PC-9 (cell line): Measurements from ENCODE around the gene CPB2. TPM values are rescaled to one million over a fixed set of nuclear protein-coding genes. Genes with fewer than 3 reads are reported as not detected.

Source experiments
- BruUV-seq: library from RNA; stranded (reverse); fragments of 400-500 nt; replicated peaks from 2 replicates; lab custom pipeline; 2021; lab: Mats Ljungman, UMichigan
- CTCF ChIA-PET: fragments of 300-600 bp; sonication (Branson Sonifier 250); formaldehyde crosslinking; loops from one replicate; lab custom pipeline; 2022; ENCODE audit warnings: antibody characterized with exemption; lab: Charles Lee
- POLR2A ChIA-PET: fragments of 300-600 bp; sonication (Branson Sonifier 250); formaldehyde crosslinking; loops from one replicate; lab custom pipeline; 2022; ENCODE audit warnings: antibody characterized with exemption; ENCODE audit not compliant: unreplicated experiment; lab: Charles Lee
- DNase-seq, 2 experiments: peaks; one replicate each; pipeline versions ENCODE4 v3.0.0 to v3.0.0-alpha.2; 2015 to 2022; ENCODE audit warnings: mixed read lengths in 1 of 2
- H2AFZ ChIP-seq: fragments of 200-600 bp; sonication (generic); 2 replicates; pipeline ENCODE4 v1.8.1; 2017; ENCODE audit warnings: antibody characterized with exemption
- H3F3A ChIP-seq: fragments of 200-600 bp; sonication (generic); 2 replicates; pipeline ENCODE4 v1.8.1; 2017; ENCODE audit warnings: antibody characterized with exemption, mild to moderate bottlenecking, low read depth; ENCODE audit not compliant: insufficient read depth
- H3K27ac ChIP-seq: fragments of 200-600 bp; sonication (generic); 2 replicates; pipeline ENCODE4 v1.6.1; 2016; ENCODE audit warnings: mixed run types
- H3K27me3 ChIP-seq: fragments of 200-600 bp; sonication (generic); 2 replicates; pipeline ENCODE4 v1.6.1; 2016; ENCODE audit warnings: low read depth, mixed run types; ENCODE audit not compliant: insufficient read depth
- H3K36me3 ChIP-seq: fragments of 200-600 bp; sonication (generic); 2 replicates; pipeline ENCODE4 v1.6.1; 2016; ENCODE audit warnings: low read depth, mixed run types
- H3K4me1 ChIP-seq: fragments of 200-600 bp; sonication (generic); replicated peaks from 2 replicates; pipeline ENCODE4 v1.6.1; 2016; ENCODE audit warnings: mixed run types; ENCODE audit not compliant: insufficient read depth
- H3K4me2 ChIP-seq: fragments of 200-600 bp; sonication (generic); 2 replicates; pipeline ENCODE4 v1.6.1; 2017; ENCODE audit warnings: mixed run types
- H3K4me3 ChIP-seq: fragments of 200-600 bp; sonication (generic); 2 replicates; pipeline ENCODE4 v1.6.1; 2016; ENCODE audit warnings: mixed run types
- H3K79me2 ChIP-seq: fragments of 200-600 bp; sonication (generic); 2 replicates; pipeline ENCODE4 v1.6.1; 2017; ENCODE audit warnings: low read depth, mixed run types
- H3K9me2 ChIP-seq: fragments of 200-600 bp; sonication (generic); 2 replicates; pipeline ENCODE4 v1.8.1; 2017; ENCODE audit warnings: mild to moderate bottlenecking; ENCODE audit not compliant: insufficient read depth
- H3K9me3 ChIP-seq: fragments of 200-600 bp; sonication (generic); 2 replicates; pipeline ENCODE4 v1.8.1; 2016; ENCODE audit warnings: low read depth; ENCODE audit not compliant: insufficient read depth
- H4K20me1 ChIP-seq: fragments of 200-600 bp; sonication (generic); 2 replicates; pipeline ENCODE4 v1.8.1; 2017; ENCODE audit not compliant: insufficient read depth
- EZH2 ChIP-seq: fragments of 200-600 bp; sonication (generic); IDR thresholded peaks from 2 replicates; pipeline ENCODE4 v1.8.0; 2017; ENCODE audit warnings: antibody characterized with exemption, low read depth
- intact Hi-C: fragments of 100-400 bp; cut with micrococcal nuclease; formaldehyde crosslinking; loops from one replicate; pipeline ENCODE4 v1.10.0; 2022; ENCODE audit not compliant: unreplicated experiment
- total RNA-seq: library from RNA; stranded (reverse); gene quantifications from 2 replicates; pipeline ENCODE4 v1.2.3, GENCODE V29; 2021
- TF ChIP-seq, protein P1 (sequence below): fragments of 200-600 bp; sonication (generic); conservative IDR thresholded peaks from 2 replicates; pipeline ENCODE4 v1.6.1; 2017; ENCODE audit warnings: mixed run types, antibody characterized with exemption, mild to moderate bottlenecking, moderate library complexity

The CPB2 gene
- total RNA-seq, 1 experiment from 2014 or later, result not detected

DNA sequence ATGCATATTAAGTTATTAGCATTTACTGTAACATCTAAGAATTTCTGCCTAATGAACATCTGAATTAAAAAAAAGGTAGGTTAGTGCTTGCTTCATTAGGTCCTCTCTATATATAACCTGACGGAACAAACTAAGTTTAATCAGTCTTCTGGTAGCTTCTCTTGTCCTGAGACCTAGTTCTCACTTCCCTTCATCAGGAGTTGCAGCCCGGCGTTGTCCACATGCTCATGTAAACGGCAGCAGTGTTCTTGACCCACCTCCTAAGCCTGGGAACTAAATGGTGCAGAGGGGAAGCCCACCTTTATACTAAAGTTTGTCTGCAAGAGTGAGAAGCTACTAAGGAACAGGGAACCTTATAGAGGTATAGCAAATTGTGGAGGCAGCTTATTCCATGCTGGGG is 31.9 kb upstream of the CPB2 start:
- peaks cover 38% of the 10 kb centered on the region for H3K36me3 ChIP-seq
- H2AFZ ChIP-seq, result no peak overlapping the region
- ChIA-PET CTCF (no interaction called here), POLR2A (no interaction called here)
- no peak overlapping the region for H3K4me3 ChIP-seq
- no peaks in the 10 kb centered on the region for H3K9me3 ChIP-seq
- peaks cover 24% of the 10 kb centered on the region for H3K4me1 ChIP-seq
- no peak for DNase-seq
- peaks cover 31% of the 10 kb centered on the region for H3F3A ChIP-seq
- H3K4me2 ChIP-seq, result no peak overlapping the region
- no TSS peak for BruUV-seq
- H3K9me2 ChIP-seq, result no peaks in the 10 kb centered on the region
- H3K27ac ChIP-seq, result 0 out of 2 replicates have a peak overlapping the region, but pooled peaks have one; percentile 66
- H3K79me2 ChIP-seq, result 0 out of 2 replicates have a peak, but pooled peaks cover 6% of the 10 kb centered on the region
- intact Hi-C loops, result no loop called here
- H4K20me1 ChIP-seq, result 0 out of 2 replicates have a peak, but pooled peaks cover 4% of the 10 kb centered on the region
- H3K27me3 ChIP-seq, result no peaks in the 10 kb centered on the region
- TF ChIP-seq, protein P1, sequence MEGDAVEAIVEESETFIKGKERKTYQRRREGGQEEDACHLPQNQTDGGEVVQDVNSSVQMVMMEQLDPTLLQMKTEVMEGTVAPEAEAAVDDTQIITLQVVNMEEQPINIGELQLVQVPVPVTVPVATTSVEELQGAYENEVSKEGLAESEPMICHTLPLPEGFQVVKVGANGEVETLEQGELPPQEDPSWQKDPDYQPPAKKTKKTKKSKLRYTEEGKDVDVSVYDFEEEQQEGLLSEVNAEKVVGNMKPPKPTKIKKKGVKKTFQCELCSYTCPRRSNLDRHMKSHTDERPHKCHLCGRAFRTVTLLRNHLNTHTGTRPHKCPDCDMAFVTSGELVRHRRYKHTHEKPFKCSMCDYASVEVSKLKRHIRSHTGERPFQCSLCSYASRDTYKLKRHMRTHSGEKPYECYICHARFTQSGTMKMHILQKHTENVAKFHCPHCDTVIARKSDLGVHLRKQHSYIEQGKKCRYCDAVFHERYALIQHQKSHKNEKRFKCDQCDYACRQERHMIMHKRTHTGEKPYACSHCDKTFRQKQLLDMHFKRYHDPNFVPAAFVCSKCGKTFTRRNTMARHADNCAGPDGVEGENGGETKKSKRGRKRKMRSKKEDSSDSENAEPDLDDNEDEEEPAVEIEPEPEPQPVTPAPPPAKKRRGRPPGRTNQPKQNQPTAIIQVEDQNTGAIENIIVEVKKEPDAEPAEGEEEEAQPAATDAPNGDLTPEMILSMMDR, result no peak
- no peak for TF ChIP-seq EZH2

DNA sequence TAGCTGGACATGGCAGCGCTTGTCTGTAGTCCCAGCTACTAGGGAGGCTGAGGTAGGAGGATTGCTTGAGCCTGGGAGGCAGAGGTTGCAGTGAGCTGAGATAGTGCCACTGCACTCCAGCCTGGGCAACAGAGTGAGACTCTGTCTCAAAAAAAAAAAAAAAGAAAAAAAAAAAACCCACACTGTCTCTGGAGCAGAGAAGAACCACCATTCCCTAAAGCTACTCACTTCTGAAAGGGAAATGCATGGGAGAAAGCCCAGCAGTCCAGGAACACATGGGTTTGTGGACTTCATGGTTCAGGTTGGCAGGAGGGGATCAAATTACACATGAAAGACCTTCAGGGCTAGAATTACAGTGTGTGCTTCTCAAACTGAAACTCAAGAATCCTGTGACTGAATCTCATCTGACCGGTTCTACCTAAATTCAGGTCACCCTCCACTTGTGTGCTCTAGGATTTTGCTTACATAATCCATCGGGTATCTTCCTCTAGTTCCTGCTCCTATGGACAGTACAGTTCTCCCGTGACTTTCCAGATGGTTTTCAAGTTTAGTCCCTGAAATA is 30.2 kb upstream of the CPB2 start:
- peaks cover 24% of the 10 kb centered on the region for H3K4me1 ChIP-seq
- H3K36me3 ChIP-seq, result peaks cover 36% of the 10 kb centered on the region
- TF ChIP-seq EZH2, result no peak
- TF ChIP-seq, protein P1, result no peak
- H3K79me2 ChIP-seq, result 0 out of 2 replicates have a peak, but pooled peaks cover 6% of the 10 kb centered on the region
- CTCF ChIA-PET, result interaction anchor here (0.6 to 0.7 kb wide), 2 partner anchors 9 to 71 kb away, joined by 4 to 6 read pairs; no protein-coding TSS in a partner anchor
- no peak overlapping the region for H2AFZ ChIP-seq
- intact Hi-C loops, result no loop called here
- H3K27ac ChIP-seq, result peak overlapping the region; percentile 66
- peak overlapping the region; percentile 13; the same call in 1 of the 2 replicates for H3K4me3 ChIP-seq
- POLR2A ChIA-PET, result interaction anchor here (0.6 kb wide), 1 partner anchor 480 kb away, joined by 4 read pairs; no protein-coding TSS in a partner anchor
- H3K9me3 ChIP-seq, result no peaks in the 10 kb centered on the region
- H3K27me3 ChIP-seq, result no peaks in the 10 kb centered on the region
- peaks cover 31% of the 10 kb centered on the region for H3F3A ChIP-seq
- no peaks in the 10 kb centered on the region for H3K9me2 ChIP-seq
- H3K4me2 ChIP-seq, result peak overlapping the region; percentile 54
- peak; percentile 68 to 96 for DNase-seq
- 0 out of 2 replicates have a peak, but pooled peaks cover 4% of the 10 kb centered on the region for H4K20me1 ChIP-seq
- BruUV-seq, result no TSS peak

DNA sequence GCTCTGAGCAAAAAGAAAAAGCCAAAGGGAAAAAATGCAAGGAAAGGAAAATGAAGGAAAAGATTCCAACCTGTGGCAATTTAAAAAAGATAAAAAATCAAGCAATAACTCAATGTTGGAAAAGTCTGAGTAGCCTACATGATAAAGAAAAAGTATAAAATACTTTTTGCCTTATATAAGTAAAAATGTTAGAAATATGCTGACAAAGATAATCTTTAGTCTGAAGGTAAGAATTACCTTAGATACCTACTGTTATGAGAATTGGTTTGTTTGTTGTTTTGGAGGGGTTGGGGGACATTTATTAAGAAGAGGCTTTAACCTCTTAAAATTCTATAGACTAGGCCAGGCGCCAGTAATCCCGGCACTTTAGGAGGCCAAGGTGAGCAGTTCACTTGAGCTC is 29.7 kb upstream of the CPB2 start:
- H3K9me3 ChIP-seq, result no peaks in the 10 kb centered on the region
- no TSS peak for BruUV-seq
- H4K20me1 ChIP-seq, result 0 out of 2 replicates have a peak, but pooled peaks cover 4% of the 10 kb centered on the region
- H3K4me2 ChIP-seq, result peak overlapping the region; percentile 54
- no peak for TF ChIP-seq EZH2
- TF ChIP-seq, protein P1, result no peak
- DNase-seq, result no peak
- H3K9me2 ChIP-seq, result no peaks in the 10 kb centered on the region
- H3K36me3 ChIP-seq, result peaks cover 36% of the 10 kb centered on the region
- H3K27ac ChIP-seq, result peak overlapping the region; percentile 66
- 0 out of 2 replicates have a peak, but pooled peaks cover 6% of the 10 kb centered on the region for H3K79me2 ChIP-seq
- peaks cover 31% of the 10 kb centered on the region for H3F3A ChIP-seq
- intact Hi-C loops, result no loop called here
- no peaks in the 10 kb centered on the region for H3K27me3 ChIP-seq
- no peak overlapping the region for H2AFZ ChIP-seq
- POLR2A ChIA-PET, result no interaction called here
- peaks cover 24% of the 10 kb centered on the region for H3K4me1 ChIP-seq
- CTCF ChIA-PET, result interaction anchor here (0.6 kb wide), 1 partner anchor 71 kb away, joined by 4 read pairs; no protein-coding TSS in a partner anchor
- H3K4me3 ChIP-seq, result no peak overlapping the region
